GM10248 (cell line): ENCODE measurements around the gene OSTM1.
"Not testable (repeated sequence)": the region's sequence is repeated elsewhere in the genome, so short reads cannot be mapped to it uniquely, and the experiment has no call there.

Experiments used
- CTCF ChIA-PET: fragments of 300-600 bp; sonication (Branson Sonifier 250); formaldehyde crosslinking; extraction: SDS; loops from one replicate; lab custom pipeline; 2021; ENCODE audit warnings: antibody characterized with exemption; lab: Yijun Ruan, JAX
- POLR2A ChIA-PET: fragments of 350-650 bp; sonication (Branson Sonifier 250); formaldehyde crosslinking; extraction: SDS; loops from one replicate; lab custom pipeline; 2020; ENCODE audit warnings: antibody characterized with exemption; lab: Yijun Ruan, JAX
- DNase-seq: peaks from one replicate; pipeline ENCODE4 v3.0.0; 2012; ENCODE audit errors: extremely low spot score
- CTCF ChIP-seq: IDR thresholded peaks from 2 replicates; pipeline ENCODE4 v1.5.1; 2012; ENCODE audit warnings: mild to moderate bottlenecking, low read depth; ENCODE audit errors: extremely low read depth, missing control alignments, control extremely low read depth

The OSTM1 gene

GRCh38 chr6:108030211-108030610, 44.3 kb downstream of the OSTM1 start:
- TF ChIP-seq CTCF = no peak
- POLR2A ChIA-PET = no interaction called here
- CTCF ChIA-PET = no interaction called here
- DNase-seq = no peak

- TF ChIP-seq CTCF = no peak
- no peak for DNase-seq
- POLR2A ChIA-PET = no interaction called here
- CTCF ChIA-PET = no interaction called here
These were observed 45.2 kb downstream of the OSTM1 start for GRCh38 chr6:108029226-108029921.

- POLR2A ChIA-PET = no interaction called here
- DNase-seq = no peak
- no peak for TF ChIP-seq CTCF
- CTCF ChIA-PET = no interaction called here
These were observed 46.9 kb downstream of the OSTM1 start for GRCh38 chr6:108027594-108027993.

- ChIA-PET CTCF (no interaction called here), POLR2A (no interaction called here)
- no peak for DNase-seq
- no peak for TF ChIP-seq CTCF
These were observed 47.5 kb downstream of the OSTM1 start for GRCh38 chr6:108027056-108027455.

GRCh38 chr6:108024427-108025073, 50.0 kb downstream of the OSTM1 start:
- POLR2A ChIA-PET = no interaction called here
- DNase-seq = no peak
- no peak for TF ChIP-seq CTCF
- CTCF ChIA-PET = interaction anchor here (1.6 kb wide), 1 partner anchor 25 kb away, joined by 8 read pairs; no protein-coding TSS in a partner anchor

- TF ChIP-seq CTCF = no peak
- no peak for DNase-seq
- POLR2A ChIA-PET = no interaction called here
- CTCF ChIA-PET = no interaction called here
These were observed 53.9 kb downstream of the OSTM1 start for GRCh38 chr6:108020472-108021116.

GRCh38 chr6:108016283-108016682, 58.3 kb downstream of the OSTM1 start:
- CTCF ChIA-PET, DNase-seq, POLR2A ChIA-PET: not testable (repeated sequence)
